GM23248 (cell line): ENCODE results near the gene UVRAG.

Experiments used
- EZH2 ChIP-seq: fragments of 200-600 bp; sonication (generic); IDR thresholded peaks from 2 replicates; pipeline ENCODE4 v1.6.1; 2018; ENCODE audit warnings: antibody characterized with exemption, mild to moderate bottlenecking; ENCODE audit not compliant: insufficient read depth, poor library complexity, severe bottlenecking
- EZH2phosphoT487 ChIP-seq: fragments of 200-600 bp; sonication (generic); IDR thresholded peaks from 2 replicates; pipeline ENCODE4 v1.6.1; 2018; ENCODE audit warnings: antibody characterized with exemption, moderate library complexity, mild to moderate bottlenecking, low read depth; ENCODE audit not compliant: insufficient read depth

DNA sequence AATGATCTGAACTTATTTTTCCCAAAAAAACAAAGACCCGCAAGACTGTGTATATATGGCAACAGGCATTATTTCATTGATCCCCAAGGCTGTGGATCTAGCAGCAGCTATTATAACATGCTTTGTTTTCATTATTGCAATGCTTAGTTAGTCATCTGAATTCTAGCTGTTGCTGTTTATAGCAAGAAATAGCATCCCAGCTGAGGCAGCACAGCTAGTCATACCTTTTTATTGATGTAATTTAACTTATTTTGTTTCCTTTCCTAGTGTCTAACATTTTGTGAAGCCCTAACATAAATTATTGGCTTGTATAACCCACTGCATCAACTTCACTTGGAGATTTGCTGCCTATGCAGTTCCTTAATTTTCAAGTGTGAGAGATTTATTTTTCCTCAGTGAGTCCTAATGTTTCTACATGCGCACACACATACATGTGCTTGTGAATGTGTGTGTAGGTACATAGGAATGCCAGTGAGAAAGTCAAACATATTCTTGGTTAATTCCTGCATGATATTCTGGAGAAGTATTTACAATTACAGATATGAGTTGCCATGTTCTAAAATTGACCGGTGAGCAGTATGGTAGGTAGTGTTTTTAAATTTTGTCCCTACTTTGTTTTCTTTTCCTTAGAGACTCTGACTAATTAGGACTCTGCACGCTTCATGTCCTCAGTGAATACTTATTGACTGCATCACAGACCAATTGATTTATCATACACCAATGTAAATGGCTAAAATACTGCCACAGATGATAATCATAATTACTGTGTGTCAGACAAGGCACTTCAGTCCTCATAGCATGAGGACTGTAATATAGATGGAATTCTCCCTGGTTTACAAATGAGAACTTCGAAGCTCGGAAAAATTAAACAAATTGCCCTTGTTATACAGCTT lies 272.0 kb downstream of the UVRAG start:
- TF ChIP-seq EZH2phosphoT487, result no peak
- no peak for TF ChIP-seq EZH2
